GM12878 (cell line): ENCODE results near the gene ZMYM5. TPM values are rescaled to one million over a fixed set of nuclear protein-coding genes. Genes with fewer than 3 reads are reported as not detected.

Experiments used
- ATAC-seq: fragments of 200-7000 bp; cut with Tn5 transposase; 3 replicates; pipeline ENCODE4 v1.9.1; 2020; ENCODE audit warnings: mild to moderate bottlenecking, moderate library complexity
- BruUV-seq: library from RNA; stranded (reverse); fragments of 400-500 nt; replicated peaks from 2 replicates; lab custom pipeline; 2021; lab: Mats Ljungman, UMichigan
- CTCF ChIA-PET: fragments of 300-600 bp; sonication (Branson Sonifier 250); formaldehyde crosslinking; extraction: SDS; loops from one replicate; lab custom pipeline; 2021; ENCODE audit warnings: inconsistent platforms; lab: Yijun Ruan, JAX
- POLR2A ChIA-PET: fragments of 350-600 bp; formaldehyde crosslinking; extraction: SDS; loops from one replicate; lab custom pipeline; 2021; ENCODE audit warnings: inconsistent platforms; lab: Charles Lee
- RAD21 ChIA-PET: fragments of 300-600 bp; sonication (Branson Sonifier 250); formaldehyde crosslinking; loops from one replicate; lab custom pipeline; 2023; ENCODE audit warnings: antibody characterized with exemption; ENCODE audit not compliant: unreplicated experiment; lab: Charles Lee
- SMC1A ChIA-PET: fragments of 300-600 bp; sonication (Branson Sonifier 250); formaldehyde crosslinking; loops from one replicate; lab custom pipeline; 2023; ENCODE audit not compliant: unreplicated experiment, uncharacterized antibody; lab: Charles Lee
- DNase-seq: peaks from one replicate; pipeline ENCODE4 v3.0.0-alpha.2; 2011; ENCODE audit warnings: low read depth, low spot score
- FAIRE-seq: peaks from 3 replicates; lab custom pipeline; 2011; peaks lifted over from hg19 to GRCh38; lab: Jason Lieb, UNC
- H2AFZ ChIP-seq: 2 replicates; pipeline ENCODE4 v1.6.0; 2011; ENCODE audit warnings: low read depth, low read length, control low read depth; ENCODE audit not compliant: control insufficient read depth
- H3K27ac ChIP-seq: 2 replicates; pipeline ENCODE4 v1.5.1; 2011; ENCODE audit warnings: control low read depth; ENCODE audit not compliant: control insufficient read depth, insufficient read depth
- H3K27me3 ChIP-seq, 2 experiments: replicated peaks in 1 of 2; 2 replicates each; pipeline versions ENCODE4 v1.6.0 to v1.6.1; 2011; ENCODE audit warnings: low read length in 1 of 2; ENCODE audit not compliant: control insufficient read depth in 2 of 2, insufficient read depth in 2 of 2
- H3K36me3 ChIP-seq, 2 experiments: 2 replicates each; pipeline ENCODE4 v1.5.1; 2011; ENCODE audit warnings: low read length in 1 of 2; ENCODE audit not compliant: control insufficient read depth in 2 of 2, insufficient read depth in 2 of 2
- H3K4me1 ChIP-seq: 2 replicates; pipeline ENCODE4 v1.6.1; 2011; ENCODE audit warnings: mild to moderate bottlenecking, low read length, moderate library complexity, mixed read lengths; ENCODE audit not compliant: control insufficient read depth, insufficient read depth
- H3K4me2 ChIP-seq: 2 replicates; pipeline ENCODE4 v1.6.0; 2011; ENCODE audit warnings: control low read depth; ENCODE audit not compliant: control insufficient read depth, insufficient read depth
- H3K4me3 ChIP-seq: fragments of 200-600 bp; sonication (generic); 2 replicates; pipeline ENCODE4 v1.5.1; 2016
- H3K79me2 ChIP-seq: 2 replicates; pipeline ENCODE4 v1.6.0; 2011; ENCODE audit warnings: low read length; ENCODE audit not compliant: control insufficient read depth, insufficient read depth
- H3K9ac ChIP-seq: 2 replicates; pipeline ENCODE4 v1.8.0; 2011; ENCODE audit warnings: low read length, control low read depth, mixed read lengths; ENCODE audit not compliant: control insufficient read depth, insufficient read depth
- H3K9me3 ChIP-seq: replicated peaks from 3 replicates; pipeline ENCODE4 v1.5.1; 2011; ENCODE audit warnings: mild to moderate bottlenecking, low read length; ENCODE audit not compliant: control insufficient read depth, insufficient read depth
- H4K20me1 ChIP-seq: 2 replicates; pipeline ENCODE4 v1.6.0; 2011; ENCODE audit not compliant: control insufficient read depth, insufficient read depth
- CREB1 ChIP-seq: IDR thresholded peaks from 2 replicates; pipeline ENCODE4 v1.6.1; 2012; ENCODE audit warnings: low read depth, mild to moderate bottlenecking, inconsistent platforms
- EED ChIP-seq: sonication (generic); IDR thresholded peaks from 2 replicates; pipeline ENCODE4 v1.6.1; 2016; ENCODE audit warnings: antibody characterized with exemption, low read depth
- FOXM1 ChIP-seq: IDR thresholded peaks from 2 replicates; pipeline ENCODE4 v1.6.1; 2012; ENCODE audit warnings: low read depth, mild to moderate bottlenecking, inconsistent platforms, low read length, moderate library complexity
- HDGF ChIP-seq: fragments of 450-650 bp; IDR thresholded peaks from 2 replicates; pipeline ENCODE4 v1.6.1; 2016; ENCODE audit warnings: antibody characterized with exemption
- HSF1 ChIP-seq: fragments of 150-350 bp; IDR thresholded peaks from 2 replicates; pipeline ENCODE4 v1.6.1; 2014; ENCODE audit warnings: mild to moderate bottlenecking, low read depth, low read length
- IKZF1 ChIP-seq: fragments of 450-650 bp; conservative IDR thresholded peaks from 2 replicates; pipeline ENCODE4 v1.6.1; 2017; ENCODE audit warnings: antibody characterized with exemption, mild to moderate bottlenecking
- MEF2A ChIP-seq: IDR thresholded peaks from 2 replicates; pipeline ENCODE4 v1.6.1; 2011; ENCODE audit warnings: low read depth, mild to moderate bottlenecking, low read length, moderate library complexity; ENCODE audit not compliant: insufficient read depth
- MEF2B ChIP-seq: fragments of 450-650 bp; IDR thresholded peaks from 2 replicates; pipeline ENCODE4 v1.6.1; 2018; ENCODE audit warnings: mild to moderate bottlenecking, moderate library complexity; ENCODE audit not compliant: partially characterized antibody, poor library complexity, severe bottlenecking
- MYB ChIP-seq: fragments of 150-350 bp; IDR thresholded peaks from 2 replicates; pipeline ENCODE4 v1.6.1; 2014; ENCODE audit warnings: mild to moderate bottlenecking, low read depth, low read length, borderline replicate concordance
- NRF1 ChIP-seq: conservative IDR thresholded peaks from 2 replicates; pipeline ENCODE4 v1.6.1; 2011; ENCODE audit warnings: mild to moderate bottlenecking, low read depth, low read length, improper control_type of control experiment
- RCOR1 ChIP-seq: conservative IDR thresholded peaks from 2 replicates; pipeline ENCODE4 v1.6.1; 2012; ENCODE audit warnings: low read depth, low read length, improper control_type of control experiment
- TCF12 ChIP-seq: IDR thresholded peaks from 2 replicates; pipeline ENCODE4 v1.6.1; 2011; ENCODE audit warnings: low read depth, mild to moderate bottlenecking, low read length
- USF1 ChIP-seq: IDR thresholded peaks from 2 replicates; pipeline ENCODE4 v1.6.1; 2011; ENCODE audit warnings: borderline replicate concordance, low read depth, mild to moderate bottlenecking, moderate library complexity, mixed read lengths, low read length; ENCODE audit not compliant: insufficient read depth; ENCODE audit errors: extremely low read length
- ZBTB40 ChIP-seq: fragments of 450-650 bp; IDR thresholded peaks from 2 replicates; pipeline ENCODE4 v1.6.1; 2016; ENCODE audit warnings: mild to moderate bottlenecking, moderate library complexity, borderline replicate concordance
- ZNF622 ChIP-seq: fragments of 450-650 bp; IDR thresholded peaks from 2 replicates; pipeline ENCODE4 v1.6.1; 2017; ENCODE audit warnings: mild to moderate bottlenecking, inconsistent platforms
- WGBS: methylation state at CpG from one replicate; pipeline ENCODE4 v1.1.6; 2016; ENCODE audit warnings: low lambda C conversion rate; ENCODE audit not compliant: insufficient replicate concordance, insufficient coverage; ENCODE audit errors: missing lambda C conversion rate; 5-methylcytosine and 5-hydroxymethylcytosine counted together
- in situ Hi-C: fragments of 300-500 bp; cut with MboI; formaldehyde crosslinking; loops from 9 replicates; pipeline ENCODE4 v1.14.3; 2018; ENCODE audit warnings: mixed read lengths
- intact Hi-C: fragments of 100-400 bp; cut with micrococcal nuclease; formaldehyde crosslinking; loops from one replicate; pipeline ENCODE4 v1.14.2; 2022; ENCODE audit not compliant: unreplicated experiment
- polyA plus RNA-seq, 11 experiments: library from polyadenylated mRNA; depleted of rRNA in 4 of 11; unstranded in 6 of 11; stranded (reverse) in 5 of 11; fragments of >200 nt; fragmentation: Nextera tagmentation in 4 of 11; fragmentation: Illumina TruSeq in 1 of 11; extraction: Ambion mirVana in 4 of 11; extraction: Trizol in 1 of 11; gene quantifications; 1 replicate in 1 of 11; 2 replicates in 10 of 11; pipeline versions ENCODE4 v1.2.1 to v1.2.3, GENCODE V29; 2011 to 2016; ENCODE audit warnings: inconsistent platforms in 2 of 11, missing spikeins in 2 of 11, low read depth in 1 of 11
- total RNA-seq, 4 experiments: library from RNA; depleted of rRNA in 3 of 4; stranded (reverse); fragments of >200 nt in 3 of 4; fragmentation: Illumina TruSeq in 1 of 4; extraction: Trizol in 1 of 4; gene quantifications; 2 replicates each; pipeline versions ENCODE4 v1.2.1 to v1.2.3, GENCODE V29; 2013 to 2021

ZMYM5 gene
- total and polyA plus RNA-seq, 10 of the 15 experiments (the other 5 are each of a cell fraction or from before 2014, with no cell fraction given), result 7.1 to 13.7 (median 10.6) TPM

GRCh38 chr13:19782049-19782726 lies 81.3 kb downstream of the ZMYM5 start:
- Histone ChIP-seq H3K36me3 (no peaks in the 10 kb centered on the region; a peak in 1 of 4 replicates), H3K27me3 (no peaks in the 10 kb centered on the region), H3K4me3 (peak overlapping the region; percentile 97), H3K9ac (peak overlapping the region; percentile 96), H3K27ac (peak overlapping the region; percentile 92), H3K4me2 (no peak overlapping the region; the same call in 1 of the 2 replicates), H3K4me1 (no peaks in the 10 kb centered on the region), H4K20me1 (no peaks in the 10 kb centered on the region), H3K79me2 (peaks cover 26% of the 10 kb centered on the region), H3K9me3 (no peaks in the 10 kb centered on the region; the same call in 2 of the 3 replicates), H2AFZ (peak overlapping the region; percentile 61)
- CTCF ChIA-PET, result interaction anchor here (0.5 to 0.7 kb wide), 2 partner anchors 15 to 173 kb away, joined by 3 to 4 read pairs; no protein-coding TSS in a partner anchor
- 1% methylated on average over 74 of the region's 77 CpGs for WGBS
- no peak for DNase-seq
- POLR2A ChIA-PET, result interaction anchor here (1.3 to 2.1 kb wide), 2 partner anchors 8 to 81 kb away, joined by 3 to 6 read pairs; partner anchors contain the start of gene ZMYM5
- FAIRE-seq, result no peak
- in situ Hi-C loops, result no loop called here
- peak; percentile 75 for ATAC-seq
- intact Hi-C loops, result loop anchor here (1.0 to 5.0 kb wide), 2 partner anchors 81 to 175 kb away; partner anchors contain the start of genes ZMYM2 and ZMYM5
- BruUV-seq, result TSS peak; percentile 96
- RAD21 ChIA-PET, result interaction anchor here (1.0 to 1.2 kb wide), 2 partner anchors 35 to 79 kb away, joined by 3 to 6 read pairs; no protein-coding TSS in a partner anchor
- SMC1A ChIA-PET, result interaction anchor here (1.3 kb wide), 1 partner anchor 82 kb away, joined by 4 read pairs; the partner anchor contains the start of gene ZMYM5
- TF ChIP-seq RCOR1 (0 out of 2 replicates have a peak, but pooled peaks have one; percentile 27), MEF2B (no peak), USF1 (no peak), TCF12 (no peak), IKZF1 (0 out of 2 replicates have a peak, but pooled peaks have one; percentile 24), MYB (no peak), NRF1 (no peak), FOXM1 (no peak), ZNF622 (no peak), MEF2A (no peak), CREB1 (no peak), HSF1 (no peak), HDGF (no peak), ZBTB40 (no peak), EED (peak; percentile 40; the same call in 1 of the 2 replicates)
